Loucy (cell line): ENCODE measurements around the gene GPR45.

Experiments used
- H2AFZ ChIP-seq: fragments of 200-600 bp; sonication (generic); 2 replicates; pipeline ENCODE4 v1.6.0; 2016; ENCODE audit warnings: antibody characterized with exemption, mild to moderate bottlenecking, low read length, moderate library complexity
- H3F3A ChIP-seq: fragments of 200-600 bp; 2 replicates; pipeline ENCODE4 v1.6.0; 2016; ENCODE audit warnings: antibody characterized with exemption, low read depth, mild to moderate bottlenecking
- H3K27me3 ChIP-seq: fragments of 200-600 bp; sonication (generic); 2 replicates; pipeline ENCODE4 v1.6.1; 2014; ENCODE audit warnings: low read length, mild to moderate bottlenecking; ENCODE audit not compliant: insufficient read depth, poor library complexity, severe bottlenecking
- H3K36me3 ChIP-seq: fragments of 200-600 bp; sonication (generic); 2 replicates; pipeline ENCODE4 v1.6.1; 2016; ENCODE audit warnings: low read length; ENCODE audit not compliant: insufficient read depth
- H3K4me1 ChIP-seq: fragments of 200-600 bp; sonication (generic); 2 replicates; pipeline ENCODE4 v1.5.1; 2014; ENCODE audit warnings: low read length, mild to moderate bottlenecking; ENCODE audit not compliant: insufficient read depth, poor library complexity, severe bottlenecking
- H3K4me2 ChIP-seq: fragments of 200-600 bp; sonication (generic); 2 replicates; pipeline ENCODE4 v1.6.0; 2014; ENCODE audit warnings: antibody characterized with exemption, low read length, low read depth, mild to moderate bottlenecking; ENCODE audit not compliant: poor library complexity, severe bottlenecking
- H3K4me3 ChIP-seq: fragments of 200-600 bp; sonication (generic); 2 replicates; pipeline ENCODE4 v1.5.1; 2014; ENCODE audit warnings: low read length, mild to moderate bottlenecking, mixed read lengths; ENCODE audit not compliant: poor library complexity, severe bottlenecking
- H3K79me2 ChIP-seq: fragments of 200-600 bp; sonication (generic); 2 replicates; pipeline ENCODE4 v1.6.1; 2014; ENCODE audit warnings: low read length; ENCODE audit not compliant: insufficient read depth
- H3K9ac ChIP-seq: fragments of 200-600 bp; sonication (generic); 2 replicates; pipeline ENCODE4 v1.6.0; 2014; ENCODE audit warnings: mild to moderate bottlenecking, low read depth, low read length, moderate library complexity; ENCODE audit not compliant: poor library complexity, severe bottlenecking
- H3K9me2 ChIP-seq: fragments of 200-600 bp; sonication (generic); replicated peaks from 2 replicates; pipeline ENCODE4 v1.6.1; 2016; ENCODE audit warnings: low read depth, low read length, mixed read lengths
- H3K9me3 ChIP-seq: fragments of 200-600 bp; sonication (generic); 2 replicates; pipeline ENCODE4 v1.6.1; 2014; ENCODE audit warnings: mild to moderate bottlenecking, antibody characterized with exemption, low read length, low read depth; ENCODE audit not compliant: insufficient read depth
- H4K20me1 ChIP-seq: fragments of 200-600 bp; sonication (generic); 2 replicates; pipeline ENCODE4 v1.6.0; 2014; ENCODE audit warnings: antibody characterized with exemption, low read length, mild to moderate bottlenecking; ENCODE audit not compliant: insufficient read depth, poor library complexity, severe bottlenecking
- EZH2phosphoT487 ChIP-seq: fragments of 200-600 bp; IDR thresholded peaks from 2 replicates; pipeline ENCODE4 v1.6.1; 2018; ENCODE audit warnings: antibody characterized with exemption, mild to moderate bottlenecking, moderate library complexity, borderline replicate concordance
- TF ChIP-seq, protein P1 (sequence below): fragments of 200-600 bp; sonication (generic); conservative IDR thresholded peaks from 2 replicates; pipeline ENCODE4 v1.5.1; 2014; ENCODE audit warnings: mild to moderate bottlenecking, antibody characterized with exemption, low read length

Gene GPR45

DNA sequence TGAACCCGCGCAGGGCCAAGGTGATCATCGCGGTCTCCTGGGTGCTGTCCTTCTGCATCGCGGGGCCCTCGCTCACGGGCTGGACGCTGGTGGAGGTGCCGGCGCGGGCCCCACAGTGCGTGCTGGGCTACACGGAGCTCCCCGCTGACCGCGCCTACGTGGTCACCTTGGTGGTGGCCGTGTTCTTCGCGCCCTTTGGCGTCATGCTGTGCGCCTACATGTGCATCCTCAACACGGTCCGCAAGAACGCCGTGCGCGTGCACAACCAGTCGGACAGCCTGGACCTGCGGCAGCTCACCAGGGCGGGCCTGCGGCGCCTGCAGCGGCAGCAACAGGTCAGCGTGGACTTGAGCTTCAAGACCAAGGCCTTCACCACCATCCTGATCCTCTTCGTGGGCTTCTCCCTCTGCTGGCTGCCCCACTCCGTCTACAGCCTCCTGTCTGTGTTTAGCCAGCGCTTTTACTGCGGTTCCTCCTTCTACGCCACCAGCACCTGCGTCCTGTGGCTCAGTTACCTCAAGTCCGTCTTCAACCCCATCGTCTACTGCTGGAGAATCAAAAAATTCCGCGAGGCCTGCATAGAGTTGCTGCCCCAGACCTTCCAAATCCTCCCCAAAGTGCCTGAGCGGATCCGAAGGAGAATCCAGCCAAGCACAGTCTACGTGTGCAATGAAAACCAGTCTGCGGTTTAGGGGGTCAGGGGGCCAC lies 897 bp downstream of the GPR45 start:
- Histone ChIP-seq H3K4me1 (no peaks in the 10 kb centered on the region), H3K9me2 (no peaks in the 10 kb centered on the region), H3K36me3 (no peaks in the 10 kb centered on the region), H2AFZ (no peak overlapping the region), H3K4me2 (no peak overlapping the region), H3K79me2 (no peaks in the 10 kb centered on the region), H3K9me3 (no peaks in the 10 kb centered on the region), H3F3A (no peaks in the 10 kb centered on the region), H3K27me3 (no peaks in the 10 kb centered on the region), H3K9ac (no peak overlapping the region), H4K20me1 (no peaks in the 10 kb centered on the region), H3K4me3 (no peak overlapping the region)
- TF ChIP-seq, protein P1, sequence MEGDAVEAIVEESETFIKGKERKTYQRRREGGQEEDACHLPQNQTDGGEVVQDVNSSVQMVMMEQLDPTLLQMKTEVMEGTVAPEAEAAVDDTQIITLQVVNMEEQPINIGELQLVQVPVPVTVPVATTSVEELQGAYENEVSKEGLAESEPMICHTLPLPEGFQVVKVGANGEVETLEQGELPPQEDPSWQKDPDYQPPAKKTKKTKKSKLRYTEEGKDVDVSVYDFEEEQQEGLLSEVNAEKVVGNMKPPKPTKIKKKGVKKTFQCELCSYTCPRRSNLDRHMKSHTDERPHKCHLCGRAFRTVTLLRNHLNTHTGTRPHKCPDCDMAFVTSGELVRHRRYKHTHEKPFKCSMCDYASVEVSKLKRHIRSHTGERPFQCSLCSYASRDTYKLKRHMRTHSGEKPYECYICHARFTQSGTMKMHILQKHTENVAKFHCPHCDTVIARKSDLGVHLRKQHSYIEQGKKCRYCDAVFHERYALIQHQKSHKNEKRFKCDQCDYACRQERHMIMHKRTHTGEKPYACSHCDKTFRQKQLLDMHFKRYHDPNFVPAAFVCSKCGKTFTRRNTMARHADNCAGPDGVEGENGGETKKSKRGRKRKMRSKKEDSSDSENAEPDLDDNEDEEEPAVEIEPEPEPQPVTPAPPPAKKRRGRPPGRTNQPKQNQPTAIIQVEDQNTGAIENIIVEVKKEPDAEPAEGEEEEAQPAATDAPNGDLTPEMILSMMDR: no peak
- TF ChIP-seq EZH2phosphoT487: no peak

DNA sequence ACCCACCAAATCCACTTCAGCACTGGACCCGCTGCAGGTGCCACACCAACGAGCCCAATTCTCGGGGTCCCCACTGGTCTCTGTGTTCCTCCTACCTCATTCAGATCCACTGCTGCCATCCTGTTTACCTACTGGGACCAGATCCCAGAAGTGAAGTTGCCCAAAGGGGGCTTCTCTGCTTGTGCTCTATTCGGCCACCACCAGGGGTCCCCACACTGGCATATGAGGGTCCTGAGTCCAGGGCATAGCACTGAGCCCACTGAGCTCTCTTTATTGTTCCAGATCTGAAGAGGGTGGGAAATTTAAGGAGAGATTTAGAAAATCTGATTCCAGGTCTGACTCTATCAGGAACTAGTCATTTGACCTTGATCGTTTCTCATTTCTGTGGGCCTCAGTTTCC lies 2.4 kb downstream of the GPR45 start:
- Histone ChIP-seq H4K20me1 (no peaks in the 10 kb centered on the region), H3K9ac (no peak overlapping the region), H3K79me2 (no peaks in the 10 kb centered on the region), H3K36me3 (no peaks in the 10 kb centered on the region), H3K4me1 (no peaks in the 10 kb centered on the region), H3K4me3 (no peak overlapping the region), H3F3A (no peaks in the 10 kb centered on the region), H3K27me3 (no peaks in the 10 kb centered on the region), H3K4me2 (no peak overlapping the region), H2AFZ (no peak overlapping the region), H3K9me3 (no peaks in the 10 kb centered on the region), H3K9me2 (no peaks in the 10 kb centered on the region)
- no peak for TF ChIP-seq EZH2phosphoT487
- TF ChIP-seq, protein P1: peak; percentile 78

GRCh38 chr2:105244451-105244850 lies 2.9 kb downstream of the GPR45 start:
- no peaks in the 10 kb centered on the region for H3F3A ChIP-seq
- H3K9ac ChIP-seq: no peak overlapping the region
- H3K4me3 ChIP-seq: no peak overlapping the region

More at GRCh38 chr2:105244451-105244850, 2.9 kb downstream of the GPR45 start:
- Histone ChIP-seq H2AFZ (no peak overlapping the region), H3K4me2 (no peak overlapping the region), H3K4me1 (no peaks in the 10 kb centered on the region), H3K9me3 (no peaks in the 10 kb centered on the region), H3K27me3 (no peaks in the 10 kb centered on the region), H3K9me2 (no peaks in the 10 kb centered on the region), H4K20me1 (no peaks in the 10 kb centered on the region), H3K79me2 (no peaks in the 10 kb centered on the region), H3K36me3 (no peaks in the 10 kb centered on the region)
- TF ChIP-seq, protein P1: no peak
- TF ChIP-seq EZH2phosphoT487: no peak
